ENCODE data around the gene SIK3.

Gene SIK3

GRCh38 chr11:117083011-117083935 lies 15.0 kb downstream of the SIK3 start:
- no peak for TF ChIP-seq CTCF (IDR thresholded peaks at IDR 0.05; ENCODE audit: low read depth, low read length)
- in situ Hi-C loops (cut with HindIII; ENCODE audit: low sequenced_read_pairs): no loop called here
- no peak overlapping the region for H3K4me3 ChIP-seq (ENCODE audit: low read depth, low read length)
- no peak for DNase-seq (ENCODE audit: low read depth, low spot score)

- no peak for DNase-seq (ENCODE audit: low read depth, low spot score)
- in situ Hi-C loops (cut with HindIII; ENCODE audit: low sequenced_read_pairs): no loop called here
- no peak for TF ChIP-seq CTCF (IDR thresholded peaks at IDR 0.05; ENCODE audit: low read depth, low read length)
- H3K4me3 ChIP-seq (ENCODE audit: low read depth, low read length): no peak overlapping the region
Measured at GRCh38 chr11:117081908-117082307, 16.3 kb downstream of the SIK3 start.

GRCh38 chr11:117080370-117080769 lies 17.9 kb downstream of the SIK3 start:
- no peak for TF ChIP-seq CTCF (IDR thresholded peaks at IDR 0.05; ENCODE audit: low read depth, low read length)
- in situ Hi-C loops (cut with HindIII; ENCODE audit: low sequenced_read_pairs): no loop called here
- H3K4me3 ChIP-seq (ENCODE audit: low read depth, low read length): no peak overlapping the region
- no peak for DNase-seq (ENCODE audit: low read depth, low spot score)

GRCh38 chr11:117076941-117077691 lies 21.1 kb downstream of the SIK3 start:
- H3K4me3 ChIP-seq (ENCODE audit: low read depth, low read length): no peak overlapping the region
- DNase-seq (ENCODE audit: low read depth, low spot score): no peak
- TF ChIP-seq CTCF (IDR thresholded peaks at IDR 0.05; ENCODE audit: low read depth, low read length): no peak
- in situ Hi-C loops (cut with HindIII; ENCODE audit: low sequenced_read_pairs): no loop called here

GRCh38 chr11:117075186-117075585 lies 23.0 kb downstream of the SIK3 start:
- TF ChIP-seq CTCF (IDR thresholded peaks at IDR 0.05; ENCODE audit: low read depth, low read length): no peak
- in situ Hi-C loops (cut with HindIII; ENCODE audit: low sequenced_read_pairs): no loop called here
- no peak for DNase-seq (ENCODE audit: low read depth, low spot score)
- H3K4me3 ChIP-seq (ENCODE audit: low read depth, low read length): no peak overlapping the region

GRCh38 chr11:117074119-117074518 lies 24.1 kb downstream of the SIK3 start:
- in situ Hi-C loops (cut with HindIII; ENCODE audit: low sequenced_read_pairs): no loop called here
- no peak for DNase-seq (ENCODE audit: low read depth, low spot score)
- TF ChIP-seq CTCF (IDR thresholded peaks at IDR 0.05; ENCODE audit: low read depth, low read length): no peak
- H3K4me3 ChIP-seq (ENCODE audit: low read depth, low read length): no peak overlapping the region
